LNCAP (cell line): ENCODE data around the gene LRFN2.

Experiments
- TF ChIP-seq, protein P1 (sequence below): fragments of 450-650 bp; IDR thresholded peaks from 2 replicates; pipeline ENCODE4 v1.5.1; 2017; ENCODE audit warnings: mild to moderate bottlenecking

LRFN2 gene

DNA sequence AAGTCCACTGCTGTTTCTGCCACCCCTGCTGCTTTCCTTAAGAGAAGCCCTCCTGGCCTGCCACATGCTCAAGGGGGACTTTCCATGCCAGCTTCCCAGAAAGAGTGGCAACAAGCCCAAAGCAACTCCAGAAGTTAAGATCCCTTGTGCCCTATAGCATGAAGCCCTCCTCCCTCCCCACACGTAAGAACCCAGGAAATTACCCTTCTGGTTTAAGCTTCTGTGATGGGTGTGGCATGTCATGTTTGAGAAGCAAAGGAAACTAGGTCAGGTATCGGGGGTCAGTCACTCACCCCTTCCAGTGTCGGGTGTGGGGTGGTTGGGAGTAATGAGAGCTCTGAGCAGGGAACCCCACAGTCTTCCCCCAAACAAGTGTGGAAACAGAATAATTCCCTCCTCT is 196.1 kb downstream of the LRFN2 start:
- TF ChIP-seq, protein P1, sequence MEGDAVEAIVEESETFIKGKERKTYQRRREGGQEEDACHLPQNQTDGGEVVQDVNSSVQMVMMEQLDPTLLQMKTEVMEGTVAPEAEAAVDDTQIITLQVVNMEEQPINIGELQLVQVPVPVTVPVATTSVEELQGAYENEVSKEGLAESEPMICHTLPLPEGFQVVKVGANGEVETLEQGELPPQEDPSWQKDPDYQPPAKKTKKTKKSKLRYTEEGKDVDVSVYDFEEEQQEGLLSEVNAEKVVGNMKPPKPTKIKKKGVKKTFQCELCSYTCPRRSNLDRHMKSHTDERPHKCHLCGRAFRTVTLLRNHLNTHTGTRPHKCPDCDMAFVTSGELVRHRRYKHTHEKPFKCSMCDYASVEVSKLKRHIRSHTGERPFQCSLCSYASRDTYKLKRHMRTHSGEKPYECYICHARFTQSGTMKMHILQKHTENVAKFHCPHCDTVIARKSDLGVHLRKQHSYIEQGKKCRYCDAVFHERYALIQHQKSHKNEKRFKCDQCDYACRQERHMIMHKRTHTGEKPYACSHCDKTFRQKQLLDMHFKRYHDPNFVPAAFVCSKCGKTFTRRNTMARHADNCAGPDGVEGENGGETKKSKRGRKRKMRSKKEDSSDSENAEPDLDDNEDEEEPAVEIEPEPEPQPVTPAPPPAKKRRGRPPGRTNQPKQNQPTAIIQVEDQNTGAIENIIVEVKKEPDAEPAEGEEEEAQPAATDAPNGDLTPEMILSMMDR: no peak

DNA sequence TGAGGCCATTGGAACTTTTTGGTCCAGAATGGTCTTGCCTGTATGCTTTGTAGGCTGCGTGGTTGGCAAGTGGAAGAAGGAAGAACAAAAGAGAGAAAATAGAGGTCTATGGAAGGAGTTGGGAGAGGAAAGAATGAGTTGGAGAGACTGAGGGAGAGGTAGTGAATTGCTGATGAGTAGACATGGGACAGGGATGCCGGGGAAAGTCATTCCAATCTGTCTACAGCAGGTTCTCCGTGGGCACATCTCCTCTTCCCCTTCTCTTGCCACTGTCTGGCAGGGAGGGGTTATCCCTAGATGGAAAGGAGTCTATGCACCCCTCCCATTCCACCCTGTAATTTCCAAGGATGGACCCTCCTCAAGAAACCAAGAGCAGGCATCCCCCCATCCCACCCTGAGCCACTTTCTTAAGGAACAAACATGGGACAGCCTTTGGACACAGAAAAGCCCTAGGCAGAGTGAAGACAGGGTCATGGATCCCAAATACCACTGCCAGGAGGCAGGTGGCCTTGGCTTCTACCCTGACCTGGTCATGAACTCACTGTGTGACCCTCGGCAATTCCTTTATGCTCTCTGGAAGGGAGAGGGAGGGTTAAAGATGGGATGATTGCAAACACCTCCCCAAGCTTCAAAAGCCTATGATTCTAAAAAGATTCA is 196.9 kb downstream of the LRFN2 start:
- TF ChIP-seq, protein P1: no peak

DNA sequence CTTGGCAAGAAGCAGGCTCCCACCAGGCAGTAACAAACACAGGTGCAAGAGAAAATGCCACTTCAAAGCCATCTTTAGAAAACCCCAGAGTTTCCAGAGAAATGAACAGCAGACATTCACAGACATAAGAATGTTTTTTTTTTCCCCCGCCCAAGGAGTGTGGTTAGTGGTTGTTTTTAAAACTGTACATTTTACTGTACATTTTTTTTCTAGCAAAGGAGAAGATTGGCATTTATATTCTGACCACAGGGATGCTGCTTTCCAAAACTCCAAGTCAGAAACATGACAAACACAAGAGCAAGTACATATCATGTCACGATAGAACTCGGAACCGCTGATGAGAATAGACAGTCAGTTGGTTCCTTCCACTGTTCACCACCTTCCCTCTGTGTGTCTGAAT is 197.9 kb downstream of the LRFN2 start:
- TF ChIP-seq, protein P1: no peak

DNA sequence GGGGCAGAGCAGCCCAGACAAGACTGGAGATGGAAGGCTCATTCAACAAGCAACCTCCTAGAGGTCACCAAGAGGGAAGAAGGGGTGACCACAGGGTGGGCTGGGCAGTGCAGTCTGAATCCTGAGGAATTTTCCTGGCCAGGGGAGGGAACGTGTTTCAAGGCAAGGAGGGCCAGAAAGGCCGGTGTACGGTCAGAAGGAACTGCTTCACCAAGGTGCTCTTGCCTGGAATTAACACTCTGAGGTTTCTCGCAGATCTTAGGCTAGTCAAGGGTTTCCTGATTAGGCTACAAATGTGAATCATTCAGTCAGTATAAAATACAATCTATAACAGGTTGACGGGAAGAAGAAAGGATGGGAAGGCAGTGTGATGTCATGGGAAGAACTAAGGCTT is 199.3 kb downstream of the LRFN2 start:
- TF ChIP-seq, protein P1: no peak

DNA sequence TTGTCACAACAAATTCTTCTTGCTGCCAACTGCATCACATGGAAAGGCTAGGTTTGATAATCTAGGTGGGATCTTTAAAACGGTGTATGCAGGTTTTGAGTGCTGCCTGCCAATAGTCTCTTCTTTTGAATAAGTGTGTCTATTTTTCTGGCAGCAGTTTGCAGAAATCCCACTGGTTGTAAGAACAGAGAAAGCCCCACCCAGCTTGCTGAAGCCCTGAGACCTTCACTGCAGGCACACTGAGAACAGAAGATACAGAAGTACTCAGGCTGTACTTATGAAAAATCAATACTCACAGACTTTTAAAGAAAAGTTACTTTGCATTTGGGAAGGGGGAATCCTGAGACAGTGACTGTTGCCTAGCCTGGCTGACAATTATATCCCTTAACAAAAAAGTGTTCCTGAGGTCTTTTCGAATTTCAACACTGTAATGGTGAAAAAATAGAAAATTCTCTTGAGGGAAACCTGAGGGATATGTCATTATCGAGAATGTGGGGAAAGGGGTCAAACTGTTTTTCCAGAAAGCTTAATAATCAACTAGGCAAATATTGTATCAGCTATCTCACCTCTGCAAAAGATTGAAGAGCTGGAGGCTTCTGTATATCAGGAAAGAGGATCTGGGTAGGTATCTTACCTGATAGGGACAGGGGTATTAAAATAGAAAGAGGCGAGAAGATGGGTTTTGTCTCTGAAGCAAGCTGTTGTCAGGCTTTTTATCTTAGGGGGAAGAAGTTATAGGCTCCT is 199.9 kb downstream of the LRFN2 start:
- TF ChIP-seq, protein P1: no peak

DNA sequence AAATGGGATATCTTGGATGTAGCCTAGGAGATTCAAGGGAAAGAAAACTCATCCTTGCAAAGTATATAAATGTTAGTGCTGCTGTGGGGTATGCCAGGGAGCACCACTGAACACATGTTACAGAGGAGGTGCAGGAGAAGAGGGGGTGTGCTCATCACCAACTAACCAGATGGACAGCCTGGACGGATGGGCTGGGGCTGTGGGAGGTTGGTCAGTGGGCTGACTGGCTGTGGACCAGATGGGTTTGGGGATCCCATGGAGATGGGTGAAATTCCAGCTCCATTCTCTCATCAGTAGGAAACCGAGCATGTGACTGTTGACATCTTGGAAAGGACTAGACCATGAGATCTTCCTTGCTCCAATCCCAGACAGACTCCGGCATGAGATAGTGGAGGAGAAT is 201.0 kb downstream of the LRFN2 start:
- TF ChIP-seq, protein P1: no peak

DNA sequence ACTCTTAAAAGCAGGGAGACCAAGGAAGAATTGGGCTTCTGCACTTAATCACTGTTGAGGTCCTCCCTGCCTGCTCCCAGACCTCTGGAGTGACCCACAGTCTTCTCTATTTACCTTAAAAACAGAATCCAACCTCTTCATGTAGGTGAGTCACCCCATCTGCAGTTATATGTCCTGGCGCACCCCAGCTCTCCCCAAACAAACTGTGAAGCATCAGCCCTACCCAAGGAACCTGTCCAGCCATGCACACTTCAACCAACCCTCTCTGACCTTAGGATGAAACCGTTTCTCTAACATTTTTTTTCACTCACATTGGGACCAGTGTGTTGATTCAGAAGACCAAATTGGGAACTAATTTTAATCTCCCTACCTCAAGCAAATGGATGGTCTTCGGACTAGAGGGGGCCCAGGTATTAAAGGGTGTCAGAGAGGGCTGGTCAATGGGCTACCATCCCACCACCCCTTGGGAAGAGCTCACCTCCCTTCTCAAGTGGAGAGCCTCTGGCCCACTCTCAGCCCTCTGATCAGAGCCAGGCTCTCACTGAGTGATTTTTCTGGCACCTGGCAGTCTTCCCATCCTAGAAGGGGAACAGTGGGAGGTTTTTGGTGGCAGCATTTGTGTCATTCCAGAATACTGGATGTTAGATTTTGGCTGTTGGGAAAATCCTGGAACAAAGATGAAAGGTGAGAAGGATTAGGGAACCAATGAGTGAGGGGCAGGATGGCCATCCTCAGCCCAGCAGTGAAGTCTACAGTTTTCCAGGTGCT is 203.6 kb downstream of the LRFN2 start:
- TF ChIP-seq, protein P1: no peak
